ENCODE results near the gene ACLY.
"Not testable (repeated sequence)": the region's sequence is repeated elsewhere in the genome, so short reads cannot be mapped to it uniquely, and the experiment has no call there.

Gene ACLY

DNA sequence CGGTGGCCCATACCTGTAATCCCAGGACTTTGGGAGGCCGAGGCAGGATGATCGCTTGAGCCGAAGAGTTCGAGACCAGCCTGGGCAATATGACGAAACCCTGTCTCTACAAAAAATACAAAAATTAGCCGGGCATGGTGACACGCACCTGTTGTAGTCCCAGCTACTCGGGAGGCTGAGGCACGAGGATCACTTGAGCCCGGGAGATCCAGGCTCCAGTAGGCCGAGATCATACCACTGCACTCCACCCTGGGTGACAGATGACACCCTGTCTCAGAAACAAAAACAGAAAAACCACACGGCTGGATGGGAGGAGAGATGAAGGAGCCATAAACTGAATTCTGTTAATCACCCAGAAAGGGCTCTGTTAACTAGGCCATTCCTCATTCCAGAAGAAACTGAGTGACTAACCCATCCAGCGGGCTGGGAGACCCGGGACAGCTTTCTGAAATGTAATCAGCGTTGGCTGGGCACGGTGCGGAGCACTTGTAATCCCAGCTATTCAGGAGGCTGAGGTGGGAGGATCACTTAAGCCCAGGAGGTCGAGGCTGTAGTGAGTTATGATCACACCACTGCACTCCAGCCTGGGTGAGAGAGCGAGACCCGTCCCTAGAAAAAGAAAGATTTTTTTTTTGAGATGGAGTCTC lies 82.1 kb downstream of the ACLY start:
- in situ Hi-C loops (cut with MboI; ENCODE audit: low sequenced_read_pairs): no loop called here

DNA sequence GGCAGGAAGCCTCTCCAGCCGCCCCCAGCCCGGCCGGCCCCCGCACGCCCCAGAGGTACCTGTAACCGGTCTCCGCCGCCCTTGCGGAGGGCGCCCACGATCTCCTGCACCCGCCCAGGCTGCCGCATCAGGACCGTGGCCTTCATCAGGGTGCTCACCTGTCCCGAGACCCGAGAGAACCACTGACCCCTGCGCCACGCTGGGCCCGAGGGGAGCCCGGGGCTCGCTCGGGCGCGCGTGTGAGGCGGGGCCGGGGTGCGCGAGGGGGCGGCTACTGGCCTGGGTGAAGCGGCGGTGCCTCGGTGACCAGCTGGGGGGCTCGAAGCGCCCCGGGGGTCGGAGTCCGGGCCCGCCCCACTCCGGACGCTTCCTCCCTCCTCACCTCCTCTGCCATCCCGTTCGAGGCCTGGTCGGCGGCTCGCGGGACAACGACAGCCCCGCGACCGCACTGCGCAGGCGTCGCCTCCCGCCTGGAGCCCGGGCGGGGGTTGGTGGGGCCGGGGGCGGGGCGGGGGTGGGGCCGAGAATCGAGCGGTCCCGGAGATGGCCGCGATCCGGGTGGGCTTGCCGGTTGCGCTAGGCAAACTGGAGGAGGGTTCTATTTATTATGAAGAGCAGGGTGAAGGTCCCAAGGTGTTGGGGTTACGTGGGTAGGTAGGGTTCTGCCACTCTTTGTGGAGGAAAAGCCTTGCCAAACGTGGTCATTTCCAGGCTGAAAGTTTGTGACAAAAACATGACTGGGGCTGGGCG lies 82.8 kb downstream of the ACLY start, which contains the start of gene NT5C3B:
Gene NT5C3B (minus strand): TSS at position 433 of the 750 bp plus-strand sequence. CDS start 39 bp downstream, at position 394.
- in situ Hi-C loops (cut with MboI; ENCODE audit: low sequenced_read_pairs): no loop called here

- in situ Hi-C loops (cut with MboI; ENCODE audit: low sequenced_read_pairs): no loop called here
These were observed 83.4 kb downstream of the ACLY start for GRCh38 chr17:41835214-41835799.

DNA sequence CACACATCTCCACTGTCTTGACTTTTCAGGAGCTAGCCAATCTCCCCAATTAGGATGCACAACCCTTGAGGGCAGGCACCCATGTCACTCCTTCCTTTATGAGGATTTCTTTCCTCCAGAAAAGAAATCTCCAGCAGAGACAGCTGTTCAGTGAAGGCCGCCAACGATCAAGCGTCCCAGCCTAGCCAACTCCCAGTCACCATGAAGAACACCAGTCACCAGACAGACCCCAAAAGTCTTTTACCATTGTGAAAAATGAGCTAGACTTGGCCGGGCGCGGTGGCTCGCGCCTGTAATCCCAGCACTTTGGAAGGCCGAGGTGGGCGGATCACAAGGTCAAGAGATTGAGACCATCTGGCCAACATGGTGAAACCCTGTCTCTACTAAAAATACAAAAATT lies 88.8 kb downstream of the ACLY start:
- in situ Hi-C loops (cut with MboI; ENCODE audit: low sequenced_read_pairs): not testable (repeated sequence)

- in situ Hi-C loops (cut with MboI; ENCODE audit: low sequenced_read_pairs): no loop called here
These were observed 93.4 kb downstream of the ACLY start for GRCh38 chr17:41825175-41825845.

- in situ Hi-C loops (cut with MboI; ENCODE audit: low sequenced_read_pairs): no loop called here
These were observed 94.7 kb downstream of the ACLY start for GRCh38 chr17:41824086-41824485.

DNA sequence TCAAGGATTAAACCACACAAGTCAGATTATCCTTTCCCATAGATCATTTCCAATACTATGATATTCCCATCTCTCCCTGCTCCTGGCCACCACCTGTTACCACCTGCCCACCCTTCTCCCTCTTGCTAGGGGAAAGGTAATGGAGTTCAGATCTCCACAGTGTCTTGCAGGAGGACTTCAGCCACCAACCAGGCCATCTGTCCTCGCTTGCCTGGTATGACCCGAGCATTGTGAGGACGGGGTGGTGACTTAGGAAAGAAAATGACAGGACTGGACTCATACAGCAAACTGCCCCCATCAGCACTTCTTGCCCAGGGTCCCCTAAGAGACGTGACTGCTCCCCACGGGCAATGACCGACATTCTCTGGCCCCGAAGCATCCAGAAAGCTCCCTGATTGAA lies 95.2 kb downstream of the ACLY start:
- in situ Hi-C loops (cut with MboI; ENCODE audit: low sequenced_read_pairs): no loop called here

GRCh38 chr17:41823141-41823524 lies 95.6 kb downstream of the ACLY start:
- in situ Hi-C loops (cut with MboI; ENCODE audit: low sequenced_read_pairs): no loop called here

- in situ Hi-C loops (cut with MboI; ENCODE audit: low sequenced_read_pairs): no loop called here
These were observed 96.3 kb downstream of the ACLY start for GRCh38 chr17:41822216-41823140.

DNA sequence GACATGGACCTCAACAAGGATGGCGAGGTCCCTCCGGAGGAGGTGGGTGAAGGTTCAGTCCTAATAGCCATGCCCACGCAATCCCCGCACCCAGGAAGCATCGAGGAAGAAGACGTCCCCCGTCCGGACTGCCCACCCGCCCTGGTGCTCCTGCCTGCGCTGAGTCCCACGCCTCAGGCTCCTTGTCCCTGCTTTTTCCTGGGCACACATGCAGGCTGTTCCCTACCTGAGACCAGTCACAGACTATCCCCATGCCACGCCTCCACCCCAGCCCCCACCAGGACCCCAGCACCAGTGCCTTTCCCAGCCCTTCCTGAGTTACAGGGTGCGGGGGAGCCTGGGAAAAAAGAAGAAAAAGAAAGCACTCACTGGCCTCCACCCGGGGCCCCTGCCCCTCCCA lies 97.0 kb downstream of the ACLY start:
- in situ Hi-C loops (cut with MboI; ENCODE audit: low sequenced_read_pairs): no loop called here

GRCh38 chr17:41818024-41818423 lies 100.7 kb downstream of the ACLY start:
- in situ Hi-C loops (cut with MboI; ENCODE audit: low sequenced_read_pairs): no loop called here

Measured in HL-60/S4 (cell line).